HG02943 (cell line): ENCODE data around the gene SPEG.

ENCODE experiments used
- ATAC-seq: cut with Tn5 transposase; IDR thresholded peaks from one replicate; pipeline ENCODE4 v1.9.1; 2021; ENCODE audit warnings: mild to moderate bottlenecking, low read depth, moderate library complexity; ENCODE audit not compliant: unreplicated experiment

The SPEG gene

GRCh38 chr2:219457784-219458369 lies 23.2 kb downstream of the SPEG start:
- no peak for ATAC-seq

DNA sequence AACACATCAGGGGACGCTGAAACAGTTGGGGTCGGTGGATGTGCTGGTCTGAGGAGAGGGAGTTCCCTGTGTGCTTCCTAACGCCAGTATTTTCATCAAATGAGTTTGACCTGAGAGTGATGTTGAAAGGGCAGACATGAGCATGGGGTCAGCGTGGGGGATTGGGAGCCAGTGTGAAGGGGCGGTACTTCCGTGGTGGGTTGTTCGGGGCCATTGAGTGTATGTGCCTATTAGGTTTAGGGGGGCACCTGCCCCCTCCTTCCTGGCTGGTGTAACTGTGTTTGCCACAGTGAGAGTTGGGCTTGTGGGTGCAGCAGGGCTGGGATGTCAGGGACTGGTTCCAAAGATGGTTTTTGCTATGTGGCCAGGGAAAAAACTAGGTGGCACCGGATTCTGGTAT lies 24.4 kb downstream of the SPEG start:
- ATAC-seq: no peak

GRCh38 chr2:219459460-219460311 lies 25.0 kb downstream of the SPEG start:
- no peak for ATAC-seq

DNA sequence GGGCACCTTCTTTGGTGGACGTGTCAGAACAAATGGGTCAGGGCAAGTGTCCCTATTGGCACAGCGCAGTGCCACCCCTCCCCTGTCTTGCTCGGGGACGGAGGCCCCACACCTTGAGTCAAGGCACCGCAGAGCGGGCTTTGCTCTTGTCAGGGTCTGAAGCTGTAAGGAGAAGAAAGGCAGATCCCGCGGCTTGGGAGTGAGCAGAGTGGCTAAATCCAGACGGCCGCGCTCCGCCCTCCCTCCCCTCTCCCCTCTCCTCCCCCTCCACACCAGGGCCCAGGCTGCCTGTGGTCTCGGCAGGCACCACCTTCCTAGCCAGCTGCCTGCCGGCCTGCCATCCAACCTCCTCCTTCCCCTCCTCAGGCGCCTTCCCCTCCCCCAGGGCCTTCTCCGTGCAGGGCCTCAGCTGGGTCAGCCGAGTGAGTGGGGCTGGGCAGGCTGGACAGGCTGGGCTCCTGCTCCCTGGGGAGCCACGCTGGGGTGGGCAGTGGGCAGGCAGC lies 25.8 kb downstream of the SPEG start:
- no peak for ATAC-seq

- ATAC-seq: no peak
Observed at GRCh38 chr2:219461047-219461514, 26.4 kb downstream of the SPEG start.

- no peak for ATAC-seq
Observed at GRCh38 chr2:219461669-219462068, 27.0 kb downstream of the SPEG start.

DNA sequence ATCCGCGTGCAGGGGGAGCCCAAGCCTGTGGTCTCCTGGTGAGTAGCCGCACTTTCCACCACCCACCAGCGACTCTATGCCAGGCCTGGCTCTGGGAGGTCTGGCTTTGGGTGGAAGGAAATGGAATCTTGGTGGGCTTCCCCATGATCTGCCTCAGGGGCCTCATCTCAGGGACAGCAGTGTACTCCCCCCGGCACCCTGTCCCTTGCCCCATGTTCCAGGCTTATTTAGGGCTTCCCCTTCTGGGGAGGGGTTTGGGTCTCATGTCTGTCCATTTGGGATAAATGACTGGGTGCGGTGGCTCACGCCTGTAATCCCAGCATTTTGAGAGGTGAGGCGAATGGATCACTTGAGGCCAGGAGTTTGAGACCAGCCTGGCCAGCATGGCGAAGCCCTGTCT lies 27.7 kb downstream of the SPEG start:
- no peak for ATAC-seq

- ATAC-seq: no peak
Observed at GRCh38 chr2:219464286-219465032, 29.8 kb downstream of the SPEG start.

GRCh38 chr2:219465659-219466561 lies 31.3 kb downstream of the SPEG start:
- no peak for ATAC-seq

DNA sequence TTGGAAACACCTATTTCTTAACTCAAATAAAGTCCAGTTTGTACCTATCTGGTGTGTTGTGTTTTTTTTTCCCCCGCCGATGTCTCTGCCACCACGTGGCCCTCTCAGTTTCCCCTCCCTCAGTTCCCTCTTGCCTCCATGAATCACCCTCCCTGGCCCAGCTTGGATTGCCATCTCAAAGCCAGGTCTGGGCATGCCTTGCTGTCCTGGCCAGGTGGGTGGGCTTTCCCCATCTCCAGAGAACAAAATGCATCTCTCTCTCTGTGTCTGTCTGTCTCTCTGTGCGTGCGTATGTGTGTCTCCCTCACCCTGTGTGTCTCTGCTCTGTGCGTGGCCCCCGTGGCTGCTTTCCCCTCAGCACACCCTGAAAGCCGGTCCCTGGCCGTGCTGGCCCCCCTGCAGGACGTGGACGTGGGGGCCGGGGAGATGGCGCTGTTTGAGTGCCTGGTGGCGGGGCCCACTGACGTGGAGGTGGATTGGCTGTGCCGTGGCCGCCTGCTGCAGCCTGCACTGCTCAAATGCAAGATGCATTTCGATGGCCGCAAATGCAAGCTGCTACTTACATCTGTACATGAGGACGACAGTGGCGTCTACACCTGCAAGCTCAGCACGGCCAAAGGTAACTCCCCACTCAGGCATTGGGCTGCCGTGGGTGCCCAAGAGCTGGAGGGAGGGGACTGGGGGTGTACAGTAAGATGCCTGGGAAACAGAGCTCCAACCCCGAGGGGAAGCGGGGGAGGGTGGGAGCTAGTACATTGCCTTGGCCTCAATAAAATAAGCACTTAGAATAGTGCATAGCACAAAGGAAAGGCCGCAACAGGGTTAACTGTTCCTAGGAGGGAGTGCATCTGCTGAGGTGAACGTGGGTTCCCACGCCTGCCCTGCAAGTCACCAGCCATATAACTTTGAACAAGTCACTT lies 32.4 kb downstream of the SPEG start:
- no peak for ATAC-seq

DNA sequence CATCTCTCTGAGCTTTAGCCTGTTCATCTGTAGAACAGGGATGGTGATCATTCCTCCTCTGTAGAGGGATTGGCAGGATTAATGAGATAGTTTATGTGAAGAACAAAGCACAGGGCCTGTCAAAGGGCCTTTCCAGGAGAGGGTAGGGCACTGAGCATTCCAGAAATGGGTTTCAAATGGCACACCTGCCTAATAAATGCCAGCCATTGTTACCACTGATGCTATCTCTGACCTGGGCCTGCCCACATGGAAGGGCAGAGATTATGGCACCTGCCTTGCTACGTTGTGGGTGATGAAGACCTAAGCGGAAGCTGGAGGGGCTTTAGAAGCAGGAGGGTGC lies 33.1 kb downstream of the SPEG start:
- no peak for ATAC-seq

- ATAC-seq: no peak
Observed at GRCh38 chr2:219468410-219469185, 34.0 kb downstream of the SPEG start.

DNA sequence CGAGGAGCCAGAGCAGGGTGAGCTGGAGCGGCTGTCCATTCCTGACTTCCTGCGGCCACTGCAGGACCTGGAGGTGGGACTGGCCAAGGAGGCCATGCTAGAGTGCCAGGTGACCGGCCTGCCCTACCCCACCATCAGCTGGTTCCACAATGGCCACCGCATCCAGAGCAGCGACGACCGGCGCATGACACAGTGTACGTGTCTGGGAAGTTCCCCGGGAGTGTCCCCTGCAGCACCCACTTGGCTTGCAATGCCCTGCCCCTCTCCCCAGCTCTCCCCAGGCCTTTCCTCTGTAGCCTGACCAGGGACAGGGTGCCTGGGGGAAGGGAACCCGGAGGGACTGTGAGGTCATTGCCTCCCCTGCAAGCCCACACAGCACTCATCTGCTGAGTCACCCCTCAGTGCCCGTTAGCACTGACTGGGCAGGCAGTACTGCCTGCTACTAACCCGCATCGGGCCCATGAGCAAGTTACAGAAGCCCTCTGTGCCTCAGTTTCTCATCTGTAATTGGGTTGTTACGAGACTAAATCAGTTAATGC lies 34.6 kb downstream of the SPEG start:
- no peak for ATAC-seq

DNA sequence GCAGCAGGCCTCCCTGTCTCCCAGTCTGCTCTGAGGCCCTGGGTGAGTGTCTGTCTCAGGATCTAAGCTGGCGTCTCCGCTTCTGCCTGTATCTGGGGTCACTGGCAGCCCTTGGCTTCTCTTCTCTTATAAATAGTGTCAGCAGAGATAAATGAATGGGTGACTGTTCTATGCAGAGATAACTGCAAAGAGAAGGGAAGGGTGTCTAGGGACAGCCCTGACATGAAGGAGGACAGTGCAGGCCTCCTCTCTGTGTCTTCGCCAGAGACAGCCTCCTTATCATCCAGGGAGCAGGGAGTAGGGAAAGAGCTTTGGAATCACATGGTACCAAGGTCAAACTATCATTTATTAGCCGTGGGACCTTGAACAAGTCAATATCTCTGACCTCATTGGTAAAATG lies 35.8 kb downstream of the SPEG start:
- ATAC-seq: no peak

DNA sequence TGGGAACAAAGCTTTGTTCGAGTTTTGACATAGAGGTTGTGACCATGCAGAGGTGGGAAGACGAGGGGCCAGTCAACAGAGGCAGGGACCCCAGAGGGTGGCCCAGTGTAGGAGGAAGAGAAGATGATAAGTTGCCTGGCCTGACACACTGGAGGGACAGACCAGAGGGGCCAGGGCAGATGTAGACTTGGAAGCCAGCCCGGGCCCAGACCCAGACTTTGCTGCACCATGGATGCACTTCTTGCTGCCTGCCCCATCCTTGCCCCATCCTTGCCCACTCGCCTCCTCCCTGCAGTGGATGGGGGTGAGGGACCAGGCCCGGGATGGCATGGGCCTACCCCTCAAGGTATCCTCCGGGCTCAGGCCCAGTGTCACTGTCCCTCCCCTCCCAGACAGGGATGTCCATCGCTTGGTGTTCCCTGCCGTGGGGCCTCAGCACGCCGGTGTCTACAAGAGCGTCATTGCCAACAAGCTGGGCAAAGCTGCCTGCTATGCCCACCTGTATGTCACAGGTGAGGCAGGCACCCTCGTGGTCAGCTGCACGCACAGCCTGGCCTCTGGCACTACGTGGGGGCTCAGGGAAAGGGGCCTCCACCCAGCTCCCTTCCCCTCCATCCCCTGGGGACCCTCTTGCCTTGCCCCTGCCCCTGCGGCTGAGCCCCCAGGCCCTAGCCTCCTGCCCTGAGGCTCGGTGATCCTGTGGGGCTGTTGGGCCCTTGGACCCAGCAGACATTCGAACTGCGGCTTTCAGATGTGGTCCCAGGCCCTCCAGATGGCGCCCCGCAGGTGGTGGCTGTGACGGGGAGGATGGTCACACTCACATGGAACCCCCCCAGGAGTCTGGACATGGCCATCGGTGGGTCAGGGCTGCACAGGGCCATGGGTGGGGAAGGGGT lies 37.1 kb downstream of the SPEG start:
- ATAC-seq: no peak

DNA sequence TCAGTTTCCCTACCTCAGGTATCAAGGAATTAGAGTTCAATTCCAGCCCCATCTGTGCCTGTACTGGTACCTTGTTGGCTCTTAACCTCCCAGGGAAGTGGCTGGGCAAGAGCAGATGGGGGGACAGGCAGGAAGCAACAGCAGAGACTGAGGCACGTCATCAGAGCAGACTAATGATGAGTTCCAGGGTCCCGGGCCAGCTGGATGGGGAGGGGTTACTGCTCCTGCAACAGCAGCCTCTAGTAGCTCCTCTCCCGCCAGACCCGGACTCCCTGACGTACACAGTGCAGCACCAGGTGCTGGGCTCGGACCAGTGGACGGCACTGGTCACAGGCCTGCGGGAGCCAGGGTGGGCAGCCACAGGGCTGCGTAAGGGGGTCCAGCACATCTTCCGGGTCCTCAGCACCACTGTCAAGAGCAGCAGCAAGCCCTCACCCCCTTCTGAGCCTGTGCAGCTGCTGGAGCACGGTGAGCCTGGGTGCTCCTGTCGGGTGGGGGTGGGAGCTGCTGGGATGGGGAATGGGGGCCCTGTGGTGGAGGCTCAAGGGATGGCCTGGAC lies 38.1 kb downstream of the SPEG start:
- ATAC-seq: no peak

DNA sequence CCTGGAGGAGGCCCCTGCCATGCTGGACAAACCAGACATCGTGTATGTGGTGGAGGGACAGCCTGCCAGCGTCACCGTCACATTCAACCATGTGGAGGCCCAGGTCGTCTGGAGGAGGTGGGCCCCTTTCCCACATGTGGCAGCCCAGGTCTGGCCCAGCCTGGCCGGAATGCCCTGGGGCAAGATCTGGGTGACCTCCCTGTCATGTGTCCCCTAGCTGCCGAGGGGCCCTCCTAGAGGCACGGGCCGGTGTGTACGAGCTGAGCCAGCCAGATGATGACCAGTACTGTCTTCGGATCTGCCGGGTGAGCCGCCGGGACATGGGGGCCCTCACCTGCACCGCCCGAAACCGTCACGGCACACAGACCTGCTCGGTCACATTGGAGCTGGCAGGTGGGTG lies 38.9 kb downstream of the SPEG start:
- ATAC-seq: no peak
